NT2/D1 (cell line): ENCODE results near the gene ACKR3.

Experiments used
- DNase-seq: peaks from one replicate; pipeline ENCODE4 v3.0.0-alpha.2; 2011; ENCODE audit warnings: low read depth, low spot score
- H3K27me3 ChIP-seq: 2 replicates; pipeline ENCODE4 v1.6.0; 2011; ENCODE audit warnings: mild to moderate bottlenecking; ENCODE audit not compliant: insufficient read length, insufficient read depth
- H3K36me3 ChIP-seq: 2 replicates; pipeline ENCODE4 v1.6.1; 2011; ENCODE audit warnings: mild to moderate bottlenecking, low read length, mixed read lengths; ENCODE audit not compliant: insufficient read depth, insufficient read length
- H3K4me1 ChIP-seq: 2 replicates; pipeline ENCODE4 v1.5.1; 2011; ENCODE audit not compliant: insufficient read depth, insufficient read length
- H3K4me3 ChIP-seq: 2 replicates; pipeline ENCODE4 v1.5.1; 2011; ENCODE audit warnings: low read depth; ENCODE audit not compliant: insufficient read length
- H3K9ac ChIP-seq: 2 replicates; pipeline ENCODE4 v1.6.0; 2011; ENCODE audit warnings: low read depth; ENCODE audit not compliant: insufficient read length
- H3K9me3 ChIP-seq: 2 replicates; pipeline ENCODE4 v1.5.1; 2011; ENCODE audit warnings: mild to moderate bottlenecking, low read length; ENCODE audit not compliant: insufficient read depth
- SUZ12 ChIP-seq: IDR thresholded peaks from 2 replicates; pipeline ENCODE4 v1.6.1; 2011; ENCODE audit not compliant: insufficient read length, insufficient read depth; ENCODE audit errors: extremely low read depth
- YY1 ChIP-seq: IDR thresholded peaks from 2 replicates; pipeline ENCODE4 v1.6.1; 2011; ENCODE audit not compliant: insufficient read length, insufficient read depth
- ZNF274 ChIP-seq: IDR thresholded peaks from 2 replicates; pipeline ENCODE4 v1.6.1; 2011; ENCODE audit warnings: mild to moderate bottlenecking, low read depth, low read length

ACKR3 gene

GRCh38 chr2:236622660-236623059, 53.0 kb downstream of the ACKR3 start:
- no peak for TF ChIP-seq YY1
- no peak for TF ChIP-seq ZNF274
- TF ChIP-seq SUZ12: no peak
- Histone ChIP-seq H3K4me1 (no peaks in the 10 kb centered on the region), H3K9me3 (no peaks in the 10 kb centered on the region), H3K27me3 (no peaks in the 10 kb centered on the region), H3K9ac (no peak overlapping the region), H3K36me3 (no peaks in the 10 kb centered on the region), H3K4me3 (no peak overlapping the region)
- no peak for DNase-seq

GRCh38 chr2:236623816-236624215, 54.2 kb downstream of the ACKR3 start:
- TF ChIP-seq ZNF274: no peak
- TF ChIP-seq YY1: no peak
- no peak for TF ChIP-seq SUZ12
- DNase-seq: no peak
- no peaks in the 10 kb centered on the region for H3K4me1 ChIP-seq
- H3K27me3 ChIP-seq: no peaks in the 10 kb centered on the region
- H3K36me3 ChIP-seq: no peaks in the 10 kb centered on the region
- H3K9me3 ChIP-seq: no peaks in the 10 kb centered on the region
- H3K9ac ChIP-seq: no peak overlapping the region
- no peak overlapping the region for H3K4me3 ChIP-seq

- H3K9me3 ChIP-seq: no peaks in the 10 kb centered on the region
- no peak for TF ChIP-seq YY1
- TF ChIP-seq SUZ12: no peak
- no peak for TF ChIP-seq ZNF274
- H3K4me3 ChIP-seq: no peak overlapping the region
- H3K27me3 ChIP-seq: no peaks in the 10 kb centered on the region
- H3K36me3 ChIP-seq: no peaks in the 10 kb centered on the region
- no peaks in the 10 kb centered on the region for H3K4me1 ChIP-seq
- no peak for DNase-seq
- H3K9ac ChIP-seq: no peak overlapping the region
These were observed 55.6 kb downstream of the ACKR3 start for GRCh38 chr2:236625156-236625690.

GRCh38 chr2:236626391-236627150, 56.9 kb downstream of the ACKR3 start:
- H3K27me3 ChIP-seq: no peaks in the 10 kb centered on the region
- TF ChIP-seq SUZ12 (no peak), ZNF274 (no peak), YY1 (no peak)
- no peaks in the 10 kb centered on the region for H3K4me1 ChIP-seq
- no peak overlapping the region for H3K9ac ChIP-seq
- no peak for DNase-seq
- H3K4me3 ChIP-seq: no peak overlapping the region
- no peaks in the 10 kb centered on the region for H3K36me3 ChIP-seq
- no peaks in the 10 kb centered on the region for H3K9me3 ChIP-seq

- Histone ChIP-seq H3K27me3 (no peaks in the 10 kb centered on the region), H3K4me1 (no peaks in the 10 kb centered on the region), H3K4me3 (no peak overlapping the region), H3K9me3 (no peaks in the 10 kb centered on the region), H3K36me3 (no peaks in the 10 kb centered on the region), H3K9ac (no peak overlapping the region)
- no peak for DNase-seq
- no peak for TF ChIP-seq SUZ12
- no peak for TF ChIP-seq ZNF274
- no peak for TF ChIP-seq YY1
These were observed 57.6 kb downstream of the ACKR3 start for GRCh38 chr2:236627193-236627592.

- Histone ChIP-seq H3K4me3 (no peak overlapping the region), H3K9ac (no peak overlapping the region)
- TF ChIP-seq SUZ12 (no peak), YY1 (no peak), ZNF274 (no peak)
These were observed 58.2 kb downstream of the ACKR3 start for GRCh38 chr2:236627841-236628240.

GRCh38 chr2:236628256-236628901, 58.8 kb downstream of the ACKR3 start:
- DNase-seq: no peak
- TF ChIP-seq ZNF274 (no peak), YY1 (no peak), SUZ12 (no peak)
- Histone ChIP-seq H3K9me3 (no peaks in the 10 kb centered on the region), H3K27me3 (no peaks in the 10 kb centered on the region), H3K4me1 (no peaks in the 10 kb centered on the region), H3K36me3 (no peaks in the 10 kb centered on the region), H3K9ac (no peak overlapping the region), H3K4me3 (no peak overlapping the region)

More at GRCh38 chr2:236627841-236628240, 58.2 kb downstream of the ACKR3 start:
- Histone ChIP-seq H3K9me3 (no peaks in the 10 kb centered on the region), H3K27me3 (no peaks in the 10 kb centered on the region), H3K36me3 (no peaks in the 10 kb centered on the region), H3K4me1 (no peaks in the 10 kb centered on the region)
- DNase-seq: no peak
